Gastrocnemius medialis (tissue), 4 donors: ENCODE data around the gene CYP27A1.

Experiments used
- CTCF ChIP-seq, 5 experiments: fragments of 450-650 bp in 3 of 5; fragments of 200-600 bp in 2 of 5; sonication (generic) in 2 of 5; IDR thresholded peaks in 4 of 5; conservative IDR thresholded peaks in 1 of 5; 1 replicate in 4 of 5; 2 replicates in 1 of 5; pipeline ENCODE4 v1.5.1; 2016 to 2019; ENCODE audit warnings: antibody characterized with exemption in 5 of 5, mild to moderate bottlenecking in 3 of 5, moderate library complexity in 3 of 5
- POLR2A ChIP-seq, 2 donors: fragments of 450-650 bp; IDR thresholded peaks; one replicate each; pipeline ENCODE4 v1.6.1; 2017; ENCODE audit warnings: antibody characterized with exemption in 2 of 2, mild to moderate bottlenecking in 2 of 2, moderate library complexity in 2 of 2

GRCh38 chr2:218802386-218802994 is 20.5 kb downstream of the CYP27A1 start:
- TF ChIP-seq POLR2A (IDR thresholded peaks at IDR 0.05) = no peak
- TF ChIP-seq CTCF (IDR thresholded peaks at IDR 0.05 in 4 of 5, conservative IDR thresholded peaks at IDR 0.05 in 1 of 5) = no peak
